ENCODE results near the gene GPR148. TPM values are rescaled to one million over a fixed set of nuclear protein-coding genes. Genes with fewer than 3 reads are reported as not detected.

GPR148 gene
- not detected in 5 replicates for total RNA-seq (2022; extraction: Qiagen RNA extraction)

GRCh38 chr2:130728549-130729316 is at the start of gene GPR148:
Gene GPR148 (plus strand): TSS chr2:130729070. CDS start chr2:130729152, 82 bp downstream.

GRCh38 chr2:130755256-130756052 is 26.6 kb downstream of the GPR148 start, which contains the start of gene AMER3:
Gene AMER3 (plus strand): TSS chr2:130755540. CDS start chr2:130762073, 6,533 bp downstream.

Other genes starting within 250 kb of the GPR148 start
- 0.01 TPM in 1 of 5 replicates, not detected in the others for gene POTEI, start 219.7 kb upstream of the GPR148 start, total RNA-seq (2022; extraction: Qiagen RNA extraction)
- not detected in 5 replicates for gene CFC1B, start 207.8 kb upstream of the GPR148 start, total RNA-seq (2022; extraction: Qiagen RNA extraction)
- 0.11 TPM in 1 of 5 replicates, not detected in the others for gene CFC1, start 129.5 kb upstream of the GPR148 start, total RNA-seq (2022; extraction: Qiagen RNA extraction)
- not detected in 5 replicates for gene POTEJ, start 117.6 kb upstream of the GPR148 start, total RNA-seq (2022; extraction: Qiagen RNA extraction)
- not detected in 5 replicates for gene AMER3, start 26.5 kb downstream of the GPR148 start, total RNA-seq (2022; extraction: Qiagen RNA extraction)
- gene ARHGEF4, start 107.8 kb downstream of the GPR148 start, total RNA-seq (2022; extraction: Qiagen RNA extraction): 10.2 to 11.8 TPM (median 11.0 TPM) in 5 replicates

Data from A549 treated with AZD2906 at 1 μM for 4 hours (cell line).